ENCODE data around the gene EMC1.

The EMC1 gene

DNA sequence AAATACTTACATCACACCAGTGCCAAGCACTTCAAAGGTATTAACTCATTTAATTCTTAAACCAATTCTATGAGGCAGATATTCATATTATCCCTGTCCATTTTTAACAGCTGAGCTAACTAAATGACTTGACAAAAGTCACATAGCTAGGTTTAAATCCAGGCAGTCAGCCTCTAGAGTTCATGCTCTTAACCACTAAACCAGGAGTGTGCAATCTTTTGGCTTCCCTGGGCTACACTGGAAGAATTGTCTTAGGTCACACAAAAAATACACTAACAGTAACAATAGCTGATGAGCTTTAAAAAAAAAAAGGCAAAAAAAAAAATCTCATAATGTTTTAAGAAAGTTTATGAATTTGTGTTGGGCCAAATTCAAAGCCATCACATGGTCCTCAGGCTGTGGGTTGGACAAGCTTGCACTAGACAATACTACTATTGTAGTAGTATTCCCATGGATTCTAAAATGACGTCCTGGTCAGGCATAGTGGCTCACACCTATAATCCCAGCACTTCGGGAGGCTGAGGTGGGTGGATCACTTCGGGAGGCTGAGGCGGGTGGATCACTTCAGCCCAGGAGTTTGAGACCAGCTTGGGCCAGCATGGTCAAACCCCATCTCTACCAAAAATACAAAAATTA is 51.2 kb downstream of the EMC1 start:
- DNase-seq (ENCODE audit: low read depth): no peak
- no peaks in the 10 kb centered on the region for H3K9me3 ChIP-seq (ENCODE audit: control insufficient read depth, low read length)
- no peak overlapping the region for H3K9ac ChIP-seq (ENCODE audit: low read length)
- H3K36me3 ChIP-seq (ENCODE audit: control insufficient read depth, insufficient read depth, low read length, severe bottlenecking): peaks cover 64% of the 10 kb centered on the region
- no peaks in the 10 kb centered on the region for H3K27me3 ChIP-seq (replicated peaks; ENCODE audit: control insufficient read depth, insufficient read depth, low read length)
- peaks cover 26% of the 10 kb centered on the region for H3K4me1 ChIP-seq (ENCODE audit: control insufficient read depth, insufficient read depth, low read length)
- no peak overlapping the region for H3K4me3 ChIP-seq (ENCODE audit: low read length)

DNA sequence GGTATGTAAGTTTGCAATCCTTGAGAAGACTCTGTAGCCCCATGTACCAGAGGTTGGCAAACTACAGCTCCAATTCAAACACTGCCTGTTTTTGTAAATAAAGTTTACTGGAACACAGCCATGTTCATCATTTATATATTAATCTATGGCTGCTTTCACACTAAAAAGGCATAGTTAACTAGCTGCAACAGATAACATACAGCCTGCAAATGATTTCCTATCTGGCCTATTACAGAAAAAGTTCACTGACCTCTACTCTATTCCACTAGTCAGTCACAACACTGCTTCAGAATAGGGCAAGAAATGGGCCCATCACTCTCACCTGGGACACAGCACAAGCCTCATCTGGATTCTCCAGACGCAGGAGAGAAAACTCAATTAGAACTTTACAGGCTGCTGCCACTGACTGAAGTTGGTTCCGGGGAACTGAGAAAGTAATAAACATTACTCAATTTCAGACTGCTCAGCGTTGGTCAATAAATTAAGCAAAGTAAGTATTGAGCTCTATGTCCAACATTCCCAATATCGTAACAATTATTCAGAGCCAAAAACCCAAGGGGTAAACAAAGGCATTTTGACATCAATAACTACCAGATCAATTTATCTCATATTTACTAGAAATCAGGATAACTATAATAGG is 51.9 kb downstream of the EMC1 start:
- no peak overlapping the region for H3K9ac ChIP-seq (ENCODE audit: low read length)
- DNase-seq (ENCODE audit: low read depth): no peak
- no peaks in the 10 kb centered on the region for H3K9me3 ChIP-seq (ENCODE audit: control insufficient read depth, low read length)
- H3K4me3 ChIP-seq (ENCODE audit: low read length): no peak overlapping the region
- no peaks in the 10 kb centered on the region for H3K27me3 ChIP-seq (replicated peaks; ENCODE audit: control insufficient read depth, insufficient read depth, low read length)
- H3K36me3 ChIP-seq (ENCODE audit: control insufficient read depth, insufficient read depth, low read length, severe bottlenecking): peaks cover 67% of the 10 kb centered on the region
- peaks cover 19% of the 10 kb centered on the region for H3K4me1 ChIP-seq (ENCODE audit: control insufficient read depth, insufficient read depth, low read length)

- H3K9ac ChIP-seq (ENCODE audit: low read length): no peak overlapping the region
- DNase-seq (ENCODE audit: low read depth): no peak
- H3K27me3 ChIP-seq (replicated peaks; ENCODE audit: control insufficient read depth, insufficient read depth, low read length): no peaks in the 10 kb centered on the region
- H3K4me1 ChIP-seq (ENCODE audit: control insufficient read depth, insufficient read depth, low read length): peaks cover 18% of the 10 kb centered on the region
- H3K36me3 ChIP-seq (ENCODE audit: control insufficient read depth, insufficient read depth, low read length, severe bottlenecking): peaks cover 74% of the 10 kb centered on the region
- H3K4me3 ChIP-seq (ENCODE audit: low read length): no peak overlapping the region
- no peaks in the 10 kb centered on the region for H3K9me3 ChIP-seq (ENCODE audit: control insufficient read depth, low read length)
Measured at GRCh38 chr1:19198820-19199219, 52.5 kb downstream of the EMC1 start.

GRCh38 chr1:19197845-19198244 is 53.5 kb downstream of the EMC1 start:
- no peaks in the 10 kb centered on the region for H3K27me3 ChIP-seq (replicated peaks; ENCODE audit: control insufficient read depth, insufficient read depth, low read length)
- no peaks in the 10 kb centered on the region for H3K9me3 ChIP-seq (ENCODE audit: control insufficient read depth, low read length)
- H3K9ac ChIP-seq (ENCODE audit: low read length): no peak overlapping the region
- H3K4me3 ChIP-seq (ENCODE audit: low read length): no peak overlapping the region
- peaks cover 8% of the 10 kb centered on the region for H3K4me1 ChIP-seq (ENCODE audit: control insufficient read depth, insufficient read depth, low read length)
- DNase-seq (ENCODE audit: low read depth): no peak
- peaks cover 83% of the 10 kb centered on the region for H3K36me3 ChIP-seq (ENCODE audit: control insufficient read depth, insufficient read depth, low read length, severe bottlenecking)

DNA sequence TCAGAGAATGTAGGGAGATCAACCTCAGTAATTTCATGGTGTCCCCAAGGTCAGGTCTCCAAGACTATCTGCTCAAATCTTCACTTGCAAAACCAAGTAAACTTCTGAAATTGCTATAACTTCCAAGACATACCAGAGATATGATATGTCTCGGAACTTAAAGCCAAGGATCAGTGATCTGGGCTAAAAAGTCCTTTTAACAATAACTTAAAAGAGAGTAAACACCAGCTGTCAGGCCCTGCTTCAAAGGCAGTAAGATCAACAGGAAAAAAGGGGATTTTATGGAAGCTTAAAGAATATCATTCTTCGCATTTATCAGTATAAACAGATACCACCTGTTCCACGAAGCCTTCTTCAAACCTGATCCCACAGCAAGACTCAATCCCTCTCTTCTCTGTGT is 55.0 kb downstream of the EMC1 start:
- H3K4me3 ChIP-seq (ENCODE audit: low read length): no peak overlapping the region

GRCh38 chr1:19193004-19193403 is 58.3 kb downstream of the EMC1 start:
- H3K9me3 ChIP-seq (ENCODE audit: control insufficient read depth, low read length): no peaks in the 10 kb centered on the region
- H3K36me3 ChIP-seq (ENCODE audit: control insufficient read depth, insufficient read depth, low read length, severe bottlenecking): peaks cover 93% of the 10 kb centered on the region
- H3K9ac ChIP-seq (ENCODE audit: low read length): no peak overlapping the region
- H3K4me1 ChIP-seq (ENCODE audit: control insufficient read depth, insufficient read depth, low read length): no peaks in the 10 kb centered on the region
- DNase-seq (ENCODE audit: low read depth): no peak
- no peak overlapping the region for H3K4me3 ChIP-seq (ENCODE audit: low read length)
- no peaks in the 10 kb centered on the region for H3K27me3 ChIP-seq (replicated peaks; ENCODE audit: control insufficient read depth, insufficient read depth, low read length)

More for the DNA sequence above, 55.0 kb downstream of the EMC1 start:
- H3K27me3 ChIP-seq (replicated peaks; ENCODE audit: control insufficient read depth, insufficient read depth, low read length): no peaks in the 10 kb centered on the region
- H3K36me3 ChIP-seq (ENCODE audit: control insufficient read depth, insufficient read depth, low read length, severe bottlenecking): peaks cover 95% of the 10 kb centered on the region
- H3K4me1 ChIP-seq (ENCODE audit: control insufficient read depth, insufficient read depth, low read length): peaks cover 7% of the 10 kb centered on the region
- no peaks in the 10 kb centered on the region for H3K9me3 ChIP-seq (ENCODE audit: control insufficient read depth, low read length)
- no peak for DNase-seq (ENCODE audit: low read depth)
- no peak overlapping the region for H3K9ac ChIP-seq (ENCODE audit: low read length)

DNA sequence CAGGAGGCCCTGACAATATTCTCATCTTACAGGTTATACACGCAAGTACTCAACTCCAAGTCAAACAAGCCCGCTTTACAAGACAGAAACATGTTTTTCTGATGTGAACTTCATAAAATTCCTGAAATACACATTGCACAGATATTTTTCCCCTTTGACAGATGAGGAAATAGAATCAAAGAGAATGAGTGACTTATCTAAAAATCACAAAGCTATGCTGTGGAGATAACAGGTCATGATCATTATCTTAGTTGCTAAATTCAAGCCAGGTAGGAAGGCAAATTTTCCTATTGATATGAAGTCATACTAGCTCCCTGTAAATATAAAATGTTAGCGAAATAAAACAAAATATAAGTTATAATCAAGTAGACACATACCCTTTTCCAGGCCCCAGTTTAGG is 59.5 kb downstream of the EMC1 start:
- DNase-seq (ENCODE audit: low read depth): no peak
- Histone ChIP-seq H3K9ac (ENCODE audit: low read length) (no peak overlapping the region), H3K27me3 (replicated peaks; ENCODE audit: control insufficient read depth, insufficient read depth, low read length) (no peaks in the 10 kb centered on the region), H3K4me1 (ENCODE audit: control insufficient read depth, insufficient read depth, low read length) (no peaks in the 10 kb centered on the region), H3K36me3 (ENCODE audit: control insufficient read depth, insufficient read depth, low read length, severe bottlenecking) (peaks cover 90% of the 10 kb centered on the region), H3K9me3 (ENCODE audit: control insufficient read depth, low read length) (no peaks in the 10 kb centered on the region), H3K4me3 (ENCODE audit: low read length) (no peak overlapping the region)

GRCh38 chr1:19190468-19190867 is 60.9 kb downstream of the EMC1 start:
- Histone ChIP-seq H3K9ac (ENCODE audit: low read length) (no peak overlapping the region), H3K36me3 (ENCODE audit: control insufficient read depth, insufficient read depth, low read length, severe bottlenecking) (peaks cover 90% of the 10 kb centered on the region), H3K4me3 (ENCODE audit: low read length) (no peak overlapping the region), H3K9me3 (ENCODE audit: control insufficient read depth, low read length) (no peaks in the 10 kb centered on the region), H3K27me3 (replicated peaks; ENCODE audit: control insufficient read depth, insufficient read depth, low read length) (no peaks in the 10 kb centered on the region), H3K4me1 (ENCODE audit: control insufficient read depth, insufficient read depth, low read length) (no peaks in the 10 kb centered on the region)
- no peak for DNase-seq (ENCODE audit: low read depth)

DNA sequence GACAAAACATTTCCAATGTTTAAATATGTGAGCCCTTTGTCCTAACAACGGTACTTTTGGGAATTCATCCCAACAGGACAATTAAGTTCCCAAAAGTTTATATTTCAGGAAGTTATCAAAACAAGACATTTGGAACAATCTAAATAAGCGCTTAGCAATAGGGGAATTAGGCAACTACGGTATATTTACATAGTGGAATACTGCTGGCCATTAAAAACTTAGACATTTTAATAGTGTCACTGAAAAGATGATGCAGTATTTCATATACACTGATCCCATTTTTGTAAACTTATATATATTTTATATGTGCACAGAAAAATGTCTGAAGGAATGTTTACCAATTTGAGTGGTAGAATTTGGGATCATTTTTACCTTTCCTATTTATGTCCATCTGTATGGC is 62.1 kb downstream of the EMC1 start:
- Histone ChIP-seq H3K27me3 (replicated peaks; ENCODE audit: control insufficient read depth, insufficient read depth, low read length) (no peaks in the 10 kb centered on the region), H3K4me3 (ENCODE audit: low read length) (no peak overlapping the region), H3K9me3 (ENCODE audit: control insufficient read depth, low read length) (no peaks in the 10 kb centered on the region), H3K36me3 (ENCODE audit: control insufficient read depth, insufficient read depth, low read length, severe bottlenecking) (peaks cover 94% of the 10 kb centered on the region), H3K4me1 (ENCODE audit: control insufficient read depth, insufficient read depth, low read length) (no peaks in the 10 kb centered on the region), H3K9ac (ENCODE audit: low read length) (no peak overlapping the region)
- no peak for DNase-seq (ENCODE audit: low read depth)

DNA sequence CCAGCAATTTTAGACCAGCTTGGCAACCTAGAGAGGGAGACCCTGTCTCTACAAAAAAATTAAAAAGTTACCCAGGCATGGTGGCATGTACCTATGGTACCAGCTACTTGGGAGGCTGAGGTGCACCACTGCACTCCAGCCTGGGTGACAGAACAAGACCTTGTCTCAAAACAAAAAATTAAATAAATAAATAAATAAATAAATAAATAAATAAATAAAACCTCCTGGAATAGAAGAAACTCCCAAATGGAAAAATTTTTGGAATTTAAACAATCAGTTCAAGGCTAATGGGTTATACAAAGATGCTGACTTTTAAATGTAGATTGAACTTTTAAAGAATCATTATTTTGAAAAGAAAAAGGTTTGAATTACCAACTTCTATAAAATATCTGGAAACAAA is 63.5 kb downstream of the EMC1 start:
- H3K36me3 ChIP-seq (ENCODE audit: control insufficient read depth, insufficient read depth, low read length, severe bottlenecking): peaks cover 93% of the 10 kb centered on the region
- no peak overlapping the region for H3K9ac ChIP-seq (ENCODE audit: low read length)
- no peaks in the 10 kb centered on the region for H3K9me3 ChIP-seq (ENCODE audit: control insufficient read depth, low read length)
- no peak for DNase-seq (ENCODE audit: low read depth)
- H3K27me3 ChIP-seq (replicated peaks; ENCODE audit: control insufficient read depth, insufficient read depth, low read length): no peaks in the 10 kb centered on the region
- no peaks in the 10 kb centered on the region for H3K4me1 ChIP-seq (ENCODE audit: control insufficient read depth, insufficient read depth, low read length)
- H3K4me3 ChIP-seq (ENCODE audit: low read length): no peak overlapping the region

- Histone ChIP-seq H3K9ac (ENCODE audit: low read length) (no peak overlapping the region), H3K9me3 (ENCODE audit: control insufficient read depth, low read length) (no peaks in the 10 kb centered on the region), H3K36me3 (ENCODE audit: control insufficient read depth, insufficient read depth, low read length, severe bottlenecking) (peaks cover 93% of the 10 kb centered on the region), H3K4me1 (ENCODE audit: control insufficient read depth, insufficient read depth, low read length) (no peaks in the 10 kb centered on the region), H3K27me3 (replicated peaks; ENCODE audit: control insufficient read depth, insufficient read depth, low read length) (no peaks in the 10 kb centered on the region), H3K4me3 (ENCODE audit: low read length) (no peak overlapping the region)
- no peak for DNase-seq (ENCODE audit: low read depth)
Measured at GRCh38 chr1:19186001-19186400, 65.3 kb downstream of the EMC1 start.

DNA sequence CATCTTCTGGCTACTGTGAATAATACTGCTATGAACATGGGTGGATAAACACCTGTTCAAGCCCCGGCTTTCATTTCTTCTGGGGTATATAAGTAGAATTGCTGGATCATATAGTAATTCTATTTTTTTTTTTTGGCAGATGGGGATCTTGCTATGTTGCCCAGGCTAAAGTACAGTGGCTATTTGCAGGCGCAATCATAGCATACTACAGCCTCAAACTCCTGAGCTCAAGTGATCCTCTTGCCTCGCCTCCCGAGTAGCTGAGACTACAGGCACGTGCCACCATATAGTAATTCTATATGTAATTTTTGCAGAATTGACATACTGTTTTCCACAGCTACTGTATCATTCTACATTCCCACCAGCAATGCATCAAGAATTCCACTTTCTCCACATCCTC is 69.1 kb downstream of the EMC1 start:
- no peak overlapping the region for H3K4me3 ChIP-seq (ENCODE audit: low read length)
- no peak for DNase-seq (ENCODE audit: low read depth)
- H3K27me3 ChIP-seq (replicated peaks; ENCODE audit: control insufficient read depth, insufficient read depth, low read length): no peaks in the 10 kb centered on the region
- peaks cover 95% of the 10 kb centered on the region for H3K36me3 ChIP-seq (ENCODE audit: control insufficient read depth, insufficient read depth, low read length, severe bottlenecking)
- no peak overlapping the region for H3K9ac ChIP-seq (ENCODE audit: low read length)
- no peaks in the 10 kb centered on the region for H3K4me1 ChIP-seq (ENCODE audit: control insufficient read depth, insufficient read depth, low read length)
- no peaks in the 10 kb centered on the region for H3K9me3 ChIP-seq (ENCODE audit: control insufficient read depth, low read length)
